Measurements from ENCODE around the gene CD83.
"Not testable (repeated sequence)": the region's sequence is repeated elsewhere in the genome, so short reads cannot be mapped to it uniquely, and the experiment has no call there.

CD83 gene

GRCh38 chr6:14117158-14118090 lies at the start of gene CD83:
TSS of gene CD83 (plus strand) at chr6:14117772. CDS start at chr6:14117812, 40 bp downstream.
- H3K27ac ChIP-seq = no peak within 1 kb of the TSS
- DNase-seq (ENCODE audit: low spot score) = peak; percentile 87
- CTCF ChIA-PET = interaction anchor here (0.6 kb wide), 1 partner anchor 27 kb away, joined by 3 read pairs; no protein-coding TSS in a partner anchor
- POLR2A ChIA-PET (ENCODE audit: low non-redundant PET) = interaction anchor here (0.6 kb wide), 1 partner anchor 256 kb away, joined by 3 read pairs; no protein-coding TSS in a partner anchor
- TF ChIP-seq, protein P1, sequence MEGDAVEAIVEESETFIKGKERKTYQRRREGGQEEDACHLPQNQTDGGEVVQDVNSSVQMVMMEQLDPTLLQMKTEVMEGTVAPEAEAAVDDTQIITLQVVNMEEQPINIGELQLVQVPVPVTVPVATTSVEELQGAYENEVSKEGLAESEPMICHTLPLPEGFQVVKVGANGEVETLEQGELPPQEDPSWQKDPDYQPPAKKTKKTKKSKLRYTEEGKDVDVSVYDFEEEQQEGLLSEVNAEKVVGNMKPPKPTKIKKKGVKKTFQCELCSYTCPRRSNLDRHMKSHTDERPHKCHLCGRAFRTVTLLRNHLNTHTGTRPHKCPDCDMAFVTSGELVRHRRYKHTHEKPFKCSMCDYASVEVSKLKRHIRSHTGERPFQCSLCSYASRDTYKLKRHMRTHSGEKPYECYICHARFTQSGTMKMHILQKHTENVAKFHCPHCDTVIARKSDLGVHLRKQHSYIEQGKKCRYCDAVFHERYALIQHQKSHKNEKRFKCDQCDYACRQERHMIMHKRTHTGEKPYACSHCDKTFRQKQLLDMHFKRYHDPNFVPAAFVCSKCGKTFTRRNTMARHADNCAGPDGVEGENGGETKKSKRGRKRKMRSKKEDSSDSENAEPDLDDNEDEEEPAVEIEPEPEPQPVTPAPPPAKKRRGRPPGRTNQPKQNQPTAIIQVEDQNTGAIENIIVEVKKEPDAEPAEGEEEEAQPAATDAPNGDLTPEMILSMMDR (conservative IDR thresholded peaks at IDR 0.05; ENCODE audit: low read depth) = 0 out of 2 replicates have a peak, but pooled peaks have one; percentile 8

- no peak overlapping the region for H3K27ac ChIP-seq
- ChIA-PET CTCF (interaction anchor here (0.6 to 3.4 kb wide), 2 partner anchors 151 to 158 kb away, joined by 4 to 49 read pairs; no protein-coding TSS in a partner anchor), POLR2A (ENCODE audit: low non-redundant PET) (no interaction called here)
- TF ChIP-seq, protein P1 (conservative IDR thresholded peaks at IDR 0.05; ENCODE audit: low read depth) = no peak
- DNase-seq (ENCODE audit: low spot score) = peak; percentile 33
These were observed 49.4 kb upstream of the CD83 start for GRCh38 chr6:14068133-14068532.

GRCh38 chr6:14068623-14069022 lies 48.9 kb upstream of the CD83 start:
- TF ChIP-seq, protein P1 (conservative IDR thresholded peaks at IDR 0.05; ENCODE audit: low read depth) = no peak
- DNase-seq (ENCODE audit: low spot score) = no peak
- no peak overlapping the region for H3K27ac ChIP-seq
- ChIA-PET CTCF (interaction anchor here (3.4 kb wide), 1 partner anchor 159 kb away, joined by 49 read pairs; no protein-coding TSS in a partner anchor), POLR2A (ENCODE audit: low non-redundant PET) (no interaction called here)

GRCh38 chr6:14070457-14070856 lies 47.1 kb upstream of the CD83 start:
- no peak overlapping the region for H3K27ac ChIP-seq
- ChIA-PET POLR2A (ENCODE audit: low non-redundant PET) (no interaction called here), CTCF (no interaction called here)
- DNase-seq (ENCODE audit: low spot score) = no peak
- TF ChIP-seq, protein P1 (conservative IDR thresholded peaks at IDR 0.05; ENCODE audit: low read depth) = no peak

- no peak for DNase-seq (ENCODE audit: low spot score)
- no peak overlapping the region for H3K27ac ChIP-seq
- ChIA-PET CTCF (no interaction called here), POLR2A (ENCODE audit: low non-redundant PET) (no interaction called here)
- TF ChIP-seq, protein P1 (conservative IDR thresholded peaks at IDR 0.05; ENCODE audit: low read depth) = no peak
These were observed 45.5 kb upstream of the CD83 start for GRCh38 chr6:14072084-14072483.

GRCh38 chr6:14073561-14074354 lies 43.8 kb upstream of the CD83 start:
- DNase-seq (ENCODE audit: low spot score); H3K27ac ChIP-seq; POLR2A ChIA-PET (ENCODE audit: low non-redundant PET): not testable (repeated sequence)
- CTCF ChIA-PET = interaction anchor here (0.6 kb wide), 1 partner anchor 159 kb away, joined by 3 read pairs; no protein-coding TSS in a partner anchor

Measured in RWPE1 (cell line).